ENCODE measurements around the gene TMPO.
"Not testable (repeated sequence)": the region's sequence is repeated elsewhere in the genome, so short reads cannot be mapped to it uniquely, and the experiment has no call there.

TMPO gene

DNA sequence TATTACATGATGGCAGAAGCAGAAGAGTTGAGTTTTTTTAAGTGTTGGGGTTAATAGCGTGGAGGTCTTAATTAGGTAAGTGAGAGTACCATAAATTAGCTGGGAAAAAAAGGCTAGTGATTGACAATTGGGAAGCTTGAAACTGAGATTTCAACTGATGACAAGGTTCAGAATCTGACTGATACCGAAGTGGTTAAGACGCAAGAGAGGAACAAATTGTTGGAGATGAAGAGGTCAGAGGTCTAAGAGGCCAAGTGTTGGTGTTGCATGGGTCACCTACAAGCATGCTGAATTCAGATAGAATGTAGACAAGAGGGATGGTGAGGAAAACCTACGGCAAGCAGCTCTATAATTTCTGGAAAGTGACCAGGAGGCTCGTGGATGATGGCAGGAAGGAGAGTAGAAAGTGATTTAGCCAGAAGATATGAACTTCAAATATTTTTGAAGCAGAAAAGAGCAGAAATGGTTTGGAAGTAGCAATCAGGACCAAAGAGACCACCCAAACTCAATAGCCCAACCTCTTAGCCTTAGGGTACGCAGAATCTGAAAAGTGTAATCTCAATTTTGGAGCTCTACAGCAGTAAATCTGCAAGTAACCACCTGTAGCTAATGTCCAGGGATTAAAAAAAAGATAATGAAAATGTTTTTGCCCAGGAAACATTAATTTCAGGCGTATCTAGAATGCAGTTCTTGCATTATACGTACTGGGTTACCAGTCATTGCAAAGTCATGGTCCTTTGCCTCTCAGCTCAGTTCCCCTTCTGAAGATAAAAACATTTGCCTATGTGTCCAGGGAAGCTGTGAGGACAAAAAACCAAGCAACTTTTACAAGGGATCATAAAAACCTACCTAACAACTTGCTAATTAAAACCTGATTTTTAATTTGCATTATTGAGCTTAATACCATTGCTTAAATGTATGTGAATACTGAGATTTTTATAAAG, 1.7 kb upstream of the TMPO start:
- peak; percentile 68 to 70 for DNase-seq

DNA sequence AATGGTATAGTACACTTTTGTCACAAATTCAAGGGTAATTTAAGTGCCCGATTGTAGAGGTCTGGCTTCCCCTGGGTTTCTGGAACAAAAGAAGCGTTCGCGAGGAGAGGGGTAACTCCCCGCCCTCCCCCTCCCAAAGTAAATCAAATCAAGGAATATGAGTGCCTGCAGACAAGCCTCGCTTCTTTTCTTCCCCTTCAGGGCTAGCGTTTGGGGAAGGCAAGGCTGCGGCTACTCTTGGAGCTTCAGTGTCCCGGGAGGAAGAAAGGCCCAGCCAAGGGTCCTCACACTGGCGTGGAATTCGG, 456 bp upstream of the TMPO start:
- DNase-seq = no peak

DNA sequence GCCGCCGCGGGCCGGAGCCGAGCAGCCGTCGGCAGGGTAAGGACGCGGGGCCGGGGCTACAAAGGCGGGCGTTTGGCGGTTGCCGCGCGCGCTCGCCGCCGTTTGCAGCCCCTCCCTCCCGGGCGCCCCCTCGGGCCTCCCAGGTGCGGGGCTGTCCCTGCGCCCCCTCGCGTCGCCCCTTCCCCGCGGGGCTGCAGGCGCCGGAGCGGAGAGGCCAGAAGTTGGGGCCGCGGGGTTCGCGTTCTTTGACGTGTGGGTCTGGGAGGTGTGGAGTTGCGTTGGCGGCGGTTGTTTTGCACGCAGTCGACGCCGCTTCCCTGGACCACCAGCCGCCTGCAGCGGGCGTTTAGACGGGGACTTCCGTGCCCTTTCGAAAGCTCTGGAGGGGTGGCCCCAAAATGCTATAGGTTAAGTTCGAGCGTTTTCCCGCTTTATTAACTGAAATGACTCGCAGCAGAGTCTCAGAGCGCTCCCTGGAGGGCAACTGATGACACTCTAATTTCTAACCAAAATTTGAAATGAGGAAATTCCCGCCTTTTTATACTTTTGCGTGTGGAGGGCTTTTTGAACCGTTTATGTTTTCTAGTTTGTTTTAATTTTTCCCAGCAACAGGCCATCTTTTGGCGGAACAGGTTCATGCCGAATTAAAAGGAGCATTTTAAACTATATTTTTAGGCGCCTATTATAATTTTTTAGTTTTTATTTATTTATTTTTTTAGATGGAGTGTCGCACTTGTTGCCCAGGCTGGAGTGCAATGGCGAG, 902 bp downstream of the TMPO start:
- peak; percentile 89 to 93 for DNase-seq

DNA sequence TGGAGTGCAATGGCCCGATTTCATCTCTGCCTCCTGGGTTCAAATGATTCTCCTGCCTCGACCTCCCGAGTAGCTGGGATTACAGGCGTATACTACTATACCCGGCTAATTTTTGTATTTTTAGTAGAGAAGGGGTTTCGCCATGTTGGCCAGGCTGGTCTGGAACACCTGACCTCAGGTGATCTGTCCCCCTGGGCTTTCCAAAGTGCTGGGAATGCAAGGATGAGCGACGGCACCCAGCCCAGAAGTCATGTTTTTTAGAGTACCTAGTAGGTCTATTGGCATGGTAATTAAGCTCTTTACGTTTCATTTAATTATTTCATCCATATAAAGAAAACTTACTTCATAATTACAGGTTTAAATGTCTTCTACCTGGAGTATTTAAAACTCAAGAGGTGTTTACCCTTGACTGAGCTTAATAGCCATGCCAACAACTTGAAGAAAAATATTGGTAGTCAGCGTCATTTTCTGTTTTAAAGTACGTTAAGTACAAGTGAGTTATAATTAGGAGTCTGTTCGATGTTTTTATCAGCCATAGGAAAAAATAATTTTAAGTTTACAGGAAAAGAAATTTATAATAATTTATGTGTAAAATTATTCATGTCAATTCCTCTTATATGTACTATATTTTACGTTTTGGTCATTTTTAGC, 4.0 kb downstream of the TMPO start:
- DNase-seq = no peak

DNA sequence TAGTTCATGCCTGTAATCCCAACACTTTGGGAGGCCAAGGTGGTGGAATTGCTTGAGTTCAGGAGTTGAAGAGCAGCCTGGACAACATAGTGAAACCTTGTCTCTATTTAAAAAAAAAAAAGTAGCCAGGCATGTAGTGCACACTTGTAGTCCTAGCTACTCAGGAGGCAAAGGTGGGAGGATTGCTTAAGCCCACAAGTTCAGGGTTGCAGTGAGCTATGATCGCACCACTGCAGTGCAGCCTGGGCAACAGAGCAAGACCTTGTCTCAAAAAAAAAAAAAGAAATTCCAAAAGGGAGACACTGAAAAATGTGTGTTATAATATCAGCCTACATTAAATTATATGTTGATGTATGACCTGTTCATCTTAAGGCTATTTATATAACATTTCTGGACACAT, 14.7 kb downstream of the TMPO start:
- DNase-seq = no peak

DNA sequence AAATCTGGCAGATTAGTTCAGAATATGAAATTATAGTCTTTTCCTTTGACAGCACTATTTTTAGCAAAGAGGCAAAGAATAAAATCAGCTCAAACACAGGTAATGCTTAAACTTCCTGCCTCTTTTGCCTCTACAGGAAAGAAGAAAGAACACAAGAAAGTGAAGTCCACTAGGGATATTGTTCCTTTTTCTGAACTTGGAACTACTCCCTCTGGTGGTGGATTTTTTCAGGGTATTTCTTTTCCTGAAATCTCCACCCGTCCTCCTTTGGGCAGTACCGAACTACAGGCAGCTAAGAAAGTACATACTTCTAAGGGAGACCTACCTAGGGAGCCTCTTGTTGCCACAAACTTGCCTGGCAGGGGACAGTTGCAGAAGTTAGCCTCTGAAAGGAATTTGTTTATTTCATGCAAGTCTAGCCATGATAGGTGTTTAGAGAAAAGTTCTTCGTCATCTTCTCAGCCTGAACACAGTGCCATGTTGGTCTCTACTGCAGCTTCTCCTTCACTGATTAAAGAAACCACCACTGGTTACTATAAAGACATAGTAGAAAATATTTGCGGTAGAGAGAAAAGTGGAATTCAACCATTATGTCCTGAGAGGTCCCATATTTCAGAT, 17.4 kb downstream of the TMPO start:
- DNase-seq = peak; percentile 62 to 76

DNA sequence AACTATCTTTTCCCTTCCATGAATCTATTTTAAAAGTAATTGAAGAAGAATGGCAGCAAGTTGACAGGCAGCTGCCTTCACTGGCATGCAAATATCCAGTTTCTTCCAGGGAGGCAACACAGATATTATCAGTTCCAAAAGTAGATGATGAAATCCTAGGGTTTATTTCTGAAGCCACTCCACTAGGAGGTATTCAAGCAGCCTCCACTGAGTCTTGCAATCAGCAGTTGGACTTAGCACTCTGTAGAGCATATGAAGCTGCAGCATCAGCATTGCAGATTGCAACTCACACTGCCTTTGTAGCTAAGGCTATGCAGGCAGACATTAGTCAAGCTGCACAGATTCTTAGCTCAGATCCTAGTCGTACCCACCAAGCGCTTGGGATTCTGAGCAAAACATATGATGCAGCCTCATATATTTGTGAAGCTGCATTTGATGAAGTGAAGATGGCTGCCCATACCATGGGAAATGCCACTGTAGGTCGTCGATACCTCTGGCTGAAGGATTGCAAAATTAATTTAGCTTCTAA, 18.4 kb downstream of the TMPO start:
- DNase-seq = no peak

DNA sequence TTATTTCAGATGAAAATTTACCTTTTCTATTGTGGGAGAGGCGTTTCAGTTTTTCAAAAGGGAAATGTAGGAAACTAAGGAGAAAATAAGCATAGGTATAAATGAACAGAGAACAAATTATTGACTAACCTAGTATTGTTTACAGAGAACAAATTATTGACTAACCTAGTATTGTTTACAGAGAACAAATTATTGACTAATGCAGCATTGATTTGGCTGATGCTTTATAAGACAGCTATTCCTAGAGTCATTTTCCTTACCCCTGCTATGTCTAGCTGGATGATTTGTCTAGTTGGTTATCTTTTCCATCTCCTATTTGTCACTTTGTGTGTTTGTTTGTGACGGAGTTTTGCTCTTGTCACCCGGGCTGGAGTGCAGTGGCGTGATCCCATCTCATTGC, 22.6 kb downstream of the TMPO start:
- no peak for DNase-seq

DNA sequence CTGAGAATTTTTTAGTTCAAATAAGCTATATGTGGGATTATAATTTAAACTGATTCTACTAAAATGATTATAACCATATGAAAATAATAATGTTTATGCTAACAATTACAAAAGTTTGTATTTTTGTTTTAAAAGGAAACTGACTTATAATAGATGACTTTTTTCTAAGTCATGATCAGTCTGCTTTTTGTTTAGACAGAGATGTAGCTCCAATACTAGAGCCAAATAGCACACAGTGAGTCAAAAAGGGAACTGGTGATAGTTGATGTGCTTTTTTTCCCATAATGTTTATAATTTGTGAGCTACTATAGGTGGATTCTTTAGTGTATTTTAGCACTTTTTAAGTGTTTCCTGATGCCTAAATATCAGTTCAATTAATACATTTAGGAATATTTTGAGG, 28.3 kb downstream of the TMPO start:
- no peak for DNase-seq

DNA sequence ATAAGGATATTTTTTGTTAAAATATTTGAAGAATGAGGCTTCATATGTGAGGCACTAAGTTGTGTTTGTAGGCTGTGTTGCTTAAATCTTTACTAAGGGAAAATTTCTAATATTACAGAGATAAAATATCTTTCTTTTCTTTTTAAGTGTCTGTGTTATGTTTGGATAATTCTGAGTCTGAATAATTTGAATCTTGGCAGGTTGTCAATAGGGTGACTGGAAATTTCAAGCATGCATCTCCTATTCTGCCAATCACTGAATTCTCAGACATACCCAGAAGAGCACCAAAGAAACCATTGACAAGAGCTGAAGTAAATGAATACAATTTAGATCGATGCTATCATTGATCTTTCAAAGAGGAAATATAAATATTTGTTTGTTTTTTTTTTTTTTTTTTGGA, 29.4 kb downstream of the TMPO start:
- no peak for DNase-seq

DNA sequence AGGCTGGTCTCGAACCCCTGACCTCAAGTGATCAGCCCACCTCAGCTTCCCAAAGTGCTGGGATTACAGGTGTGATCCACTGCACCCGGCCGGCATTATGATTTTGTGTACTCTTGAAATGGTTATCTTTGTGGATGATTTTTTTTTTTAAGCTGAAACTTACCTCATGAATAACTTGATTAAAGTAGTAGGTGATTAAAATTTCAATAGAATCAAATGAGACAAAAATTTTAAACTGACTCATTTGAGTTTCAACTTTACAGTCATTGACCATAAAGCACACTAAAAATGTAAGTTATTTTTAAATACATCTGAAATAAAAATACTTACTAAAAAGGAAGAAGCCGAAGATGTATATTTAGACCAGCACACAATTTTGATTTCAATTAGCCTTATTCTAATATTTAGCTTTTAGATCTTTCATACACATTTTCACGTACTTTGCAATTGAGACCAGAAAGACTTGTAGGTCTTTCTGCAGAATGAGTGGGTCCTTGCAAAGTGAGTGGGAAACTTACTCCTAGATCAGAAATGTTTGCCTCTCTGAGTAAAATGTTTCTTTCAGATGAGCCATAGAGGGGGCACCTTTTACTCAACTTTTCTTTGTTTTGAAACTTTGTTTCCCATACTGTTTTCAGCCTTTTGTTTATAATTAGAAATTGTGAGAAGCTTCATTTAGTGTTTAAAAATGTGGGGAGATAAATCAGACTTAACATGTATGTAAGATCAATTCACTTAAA, 34.2 kb downstream of the TMPO start:
- no peak for DNase-seq

DNA sequence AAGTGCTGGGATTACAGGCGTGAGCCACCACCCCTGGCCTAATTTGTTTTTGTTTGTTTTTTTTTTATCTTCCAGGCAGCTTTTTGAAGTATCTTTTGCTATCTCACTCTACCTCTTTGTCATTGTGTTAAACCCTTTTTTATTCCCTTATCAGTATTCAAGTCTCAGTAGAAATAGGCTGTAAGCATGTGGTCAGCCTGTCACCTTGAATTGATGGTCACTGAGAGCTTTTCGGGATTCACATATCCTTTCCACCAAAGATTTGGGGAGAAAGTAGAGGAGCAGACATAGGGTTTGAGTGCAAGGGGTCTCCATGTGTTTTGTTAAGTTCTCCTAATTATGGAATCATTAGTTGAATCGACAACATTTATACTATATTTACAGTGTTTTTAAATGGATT, 36.4 kb downstream of the TMPO start:
- DNase-seq = no peak

DNA sequence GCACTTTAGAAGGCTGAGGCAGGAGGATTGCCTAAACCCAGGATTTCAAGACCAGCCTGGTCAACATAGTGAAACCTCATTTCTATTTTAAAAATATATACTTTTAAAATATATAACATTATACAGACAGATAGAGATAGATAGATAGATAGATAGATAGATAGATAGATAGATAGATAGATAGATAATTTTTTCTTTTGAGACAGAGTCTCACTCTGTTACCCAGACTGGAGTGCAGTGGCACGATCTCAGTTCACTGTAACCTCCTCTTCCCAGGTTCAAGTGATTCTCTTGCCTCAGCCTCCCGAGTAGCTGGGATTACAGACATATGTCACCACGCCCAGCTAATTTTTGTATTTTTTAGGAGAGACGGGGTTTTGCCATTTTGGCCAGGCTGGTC, 42.7 kb downstream of the TMPO start:
- DNase-seq = not testable (repeated sequence)

DNA sequence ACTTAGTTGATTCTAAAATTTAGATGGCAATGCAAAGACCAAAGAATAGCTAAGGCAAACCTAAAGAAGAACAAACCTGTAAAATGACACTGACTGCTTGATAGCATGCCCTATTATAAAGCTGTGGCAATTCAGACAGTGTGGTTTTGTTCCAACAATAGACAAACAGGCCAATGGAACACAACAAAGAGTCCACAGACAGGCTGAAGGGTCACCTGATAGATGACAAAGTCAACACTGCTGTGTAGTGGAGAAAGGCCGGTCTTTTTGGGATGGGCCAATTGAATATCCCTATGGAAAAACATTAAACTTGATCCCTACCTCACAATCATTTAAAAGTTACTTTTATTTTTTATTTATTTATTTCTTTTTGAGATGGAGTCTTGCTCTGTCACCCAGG, 44.3 kb downstream of the TMPO start:
- DNase-seq = no peak

DNA sequence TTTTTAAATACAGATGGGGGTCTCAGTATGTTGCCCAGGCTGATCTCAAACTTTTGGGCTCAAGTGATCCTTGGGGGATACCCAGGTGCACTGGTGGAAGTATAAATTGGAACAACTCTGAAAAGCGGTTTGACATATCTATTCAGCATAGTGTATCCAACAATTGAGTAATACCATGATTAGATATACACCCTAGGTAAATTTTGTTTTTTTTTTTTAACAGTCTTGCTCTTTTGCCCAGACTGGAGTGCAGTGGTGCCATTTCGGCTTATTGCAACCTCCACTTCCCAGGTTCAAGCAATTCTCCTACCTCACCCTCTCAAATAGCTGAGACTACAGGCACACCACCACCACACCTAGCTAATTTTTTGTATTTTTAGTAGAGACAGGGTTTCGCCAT, 46.5 kb downstream of the TMPO start:
- no peak for DNase-seq

DNA sequence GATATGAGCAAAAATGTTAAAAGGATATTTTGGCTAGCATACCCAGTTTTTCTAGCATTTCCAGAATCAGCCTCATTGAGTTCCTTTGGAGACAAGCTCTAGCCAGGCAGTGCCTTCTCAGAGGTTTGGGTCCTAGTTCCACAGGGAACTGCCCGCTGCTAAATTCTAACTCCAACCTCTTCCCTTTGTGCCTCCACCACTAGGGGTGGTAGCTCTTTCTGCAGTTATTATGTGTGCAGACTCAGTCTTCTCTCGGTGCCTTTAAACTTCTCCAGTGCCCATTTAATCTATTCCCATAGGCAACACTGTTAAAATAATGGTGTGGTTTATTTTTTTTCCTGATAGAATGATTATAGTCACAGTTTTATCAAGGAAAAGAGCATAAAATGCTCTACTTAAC, 56.6 kb downstream of the TMPO start:
- DNase-seq = no peak

DNA sequence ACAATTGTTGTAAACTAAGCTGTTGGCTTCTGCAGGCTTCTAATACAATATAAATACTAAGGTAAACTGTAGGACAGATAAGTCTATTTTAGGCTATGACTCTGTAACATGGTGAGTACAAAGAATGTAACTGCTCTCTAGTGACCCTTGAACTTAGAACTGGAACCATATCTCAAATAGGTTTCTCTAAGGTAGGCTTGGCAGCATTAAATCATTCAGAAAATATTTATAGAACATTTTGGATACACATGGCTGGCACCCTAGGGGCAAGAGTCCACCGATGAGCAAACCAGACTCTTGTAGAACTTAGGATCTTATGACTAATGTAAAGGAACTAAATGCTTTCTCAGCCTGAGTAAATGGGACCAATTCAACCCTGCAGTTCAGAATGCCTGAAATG, 58.7 kb downstream of the TMPO start:
- no peak for DNase-seq

DNA sequence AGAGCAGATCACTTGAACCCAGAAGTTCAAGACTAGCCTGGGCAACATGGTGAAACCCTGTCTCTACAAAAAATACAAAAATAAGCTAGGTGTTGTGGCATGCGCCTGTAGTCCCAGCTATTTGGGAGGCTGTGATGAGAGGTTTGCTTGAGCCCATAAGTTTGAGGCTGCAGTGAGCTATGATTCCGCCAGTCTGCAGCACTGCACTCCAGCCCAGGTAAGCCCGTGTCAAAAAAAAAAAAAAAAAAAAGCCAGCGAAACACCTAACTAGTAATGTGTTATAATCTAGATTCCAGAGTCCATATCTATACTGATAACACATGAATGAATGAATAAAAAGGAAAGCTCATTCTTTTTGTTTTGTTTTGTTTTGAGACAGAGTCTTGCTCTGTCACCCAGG, 59.6 kb downstream of the TMPO start:
- no peak for DNase-seq

DNA sequence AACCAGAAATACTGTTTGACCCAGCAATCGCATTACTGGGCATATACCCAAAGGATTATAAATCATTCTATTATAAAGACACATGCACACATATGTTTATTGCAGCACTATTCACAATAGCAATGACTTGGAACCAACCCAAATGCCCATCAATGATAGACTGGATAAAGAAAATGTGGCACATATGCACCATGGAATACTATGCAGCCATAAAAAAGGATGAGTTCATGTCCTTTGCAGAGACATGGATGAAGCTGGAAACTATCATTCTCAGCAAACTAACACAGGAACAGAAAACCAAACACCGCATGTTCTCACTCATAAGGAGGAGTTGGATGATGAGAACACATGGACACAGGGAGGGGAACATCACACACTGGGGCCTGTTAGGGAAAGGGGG, 61.4 kb downstream of the TMPO start:
- DNase-seq = not testable (repeated sequence)

DNA sequence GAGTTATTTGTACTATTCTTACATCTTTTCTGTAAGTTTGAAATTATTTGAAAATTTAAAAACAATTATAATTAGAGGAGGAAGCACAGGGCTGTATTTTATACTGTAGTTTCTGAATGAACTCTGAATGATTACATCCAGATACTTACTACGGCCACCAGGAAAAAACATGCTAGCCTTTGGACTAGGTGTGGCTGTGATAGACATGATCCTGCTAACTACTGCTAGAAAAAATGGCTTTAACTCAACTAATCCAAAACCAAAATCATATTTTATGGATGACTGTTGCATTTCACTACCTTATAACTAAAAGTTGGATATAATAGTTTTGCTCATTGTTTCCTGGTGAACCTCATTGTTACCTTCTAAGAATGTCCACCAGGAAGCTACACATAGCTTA, 63.0 kb downstream of the TMPO start:
- DNase-seq = no peak

DNA sequence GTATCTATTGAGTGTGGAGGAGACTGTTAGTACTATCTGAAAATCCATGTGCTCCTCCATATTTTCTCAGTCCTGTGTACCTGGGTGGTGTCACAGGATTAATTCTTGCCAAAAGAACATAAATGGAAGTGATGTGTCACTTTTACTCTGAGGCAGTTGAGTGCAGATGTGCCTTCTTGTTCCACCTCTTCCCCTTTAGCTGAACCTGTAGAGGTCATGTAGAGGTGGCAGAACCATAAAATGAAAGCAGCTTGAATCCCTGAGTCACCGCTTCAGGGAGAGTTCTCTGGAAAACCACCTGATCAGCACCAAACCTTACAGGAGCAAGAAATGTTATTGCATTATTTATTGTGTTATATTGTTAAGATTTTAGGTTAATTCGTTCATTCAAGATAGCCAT, 63.4 kb downstream of the TMPO start:
- no peak for DNase-seq

DNA sequence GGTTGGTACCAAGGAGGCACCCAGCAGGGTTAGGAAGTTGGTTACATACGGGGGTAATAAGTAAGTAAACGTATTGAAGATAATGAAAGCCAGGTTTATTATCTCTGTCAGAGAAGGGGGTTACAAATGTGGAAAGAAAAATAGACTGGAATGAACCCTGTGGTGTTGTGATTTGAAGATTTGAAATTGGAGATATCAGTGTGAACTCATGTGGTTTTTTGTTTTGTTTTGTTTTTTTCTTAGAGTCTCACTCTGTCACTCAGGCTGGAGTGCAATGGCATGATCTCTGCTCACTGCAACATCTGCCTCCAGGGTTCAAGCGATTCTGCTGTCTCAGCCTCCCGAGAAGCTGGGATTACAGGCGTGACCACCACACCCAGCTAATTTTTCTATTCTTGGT, 64.0 kb downstream of the TMPO start:
- no peak for DNase-seq
